HFF-Myc (cell line): Measurements from ENCODE around the gene KIF21A.
A peak's percentile ranks its signal among the peaks of the same experiment; 100 is the strongest.

Experiments
- DNase-seq: peaks from one replicate; pipeline ENCODE4 v3.0.0-alpha.2; 2011; ENCODE audit warnings: low read depth; ENCODE audit errors: extremely low read depth
- H3K4me3 ChIP-seq: replicated peaks from 2 replicates; pipeline ENCODE4 v1.5.1; 2011; ENCODE audit warnings: low read depth, mild to moderate bottlenecking, control low read depth, low read length
- TF ChIP-seq, protein P1 (sequence below): IDR thresholded peaks from 2 replicates; pipeline ENCODE4 v1.5.1; 2012; ENCODE audit warnings: mild to moderate bottlenecking, low read depth, low read length, control low read depth; ENCODE audit errors: missing control alignments

KIF21A gene

DNA sequence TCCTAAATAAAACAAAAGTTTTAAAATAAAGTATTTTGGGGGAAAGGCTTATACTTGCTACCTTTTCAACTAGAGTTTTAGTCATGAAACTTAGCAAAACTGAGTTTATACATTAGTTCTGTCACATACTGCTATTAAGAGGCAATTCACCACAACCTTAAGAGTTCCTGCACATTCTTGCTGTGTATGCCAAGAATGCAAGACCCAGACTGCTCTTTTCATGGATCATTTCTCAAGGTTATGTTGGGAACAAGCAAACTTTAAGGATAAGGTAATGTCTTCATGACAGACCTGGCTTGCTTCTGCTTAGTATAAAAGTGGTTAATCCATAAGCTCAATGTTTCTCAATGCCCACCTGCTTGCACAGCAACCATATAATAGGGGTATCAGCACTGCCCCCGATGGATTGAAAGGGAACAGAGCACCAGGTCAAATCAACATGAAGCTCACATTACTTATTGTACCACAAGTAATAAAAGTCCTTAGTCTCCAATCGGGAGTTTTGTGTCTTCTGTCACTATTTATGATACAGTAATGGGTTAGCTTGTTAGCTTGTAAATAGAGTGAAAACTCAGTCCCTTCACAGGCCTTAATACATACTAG, 67.6 kb downstream of the KIF21A start:
- TF ChIP-seq, protein P1, sequence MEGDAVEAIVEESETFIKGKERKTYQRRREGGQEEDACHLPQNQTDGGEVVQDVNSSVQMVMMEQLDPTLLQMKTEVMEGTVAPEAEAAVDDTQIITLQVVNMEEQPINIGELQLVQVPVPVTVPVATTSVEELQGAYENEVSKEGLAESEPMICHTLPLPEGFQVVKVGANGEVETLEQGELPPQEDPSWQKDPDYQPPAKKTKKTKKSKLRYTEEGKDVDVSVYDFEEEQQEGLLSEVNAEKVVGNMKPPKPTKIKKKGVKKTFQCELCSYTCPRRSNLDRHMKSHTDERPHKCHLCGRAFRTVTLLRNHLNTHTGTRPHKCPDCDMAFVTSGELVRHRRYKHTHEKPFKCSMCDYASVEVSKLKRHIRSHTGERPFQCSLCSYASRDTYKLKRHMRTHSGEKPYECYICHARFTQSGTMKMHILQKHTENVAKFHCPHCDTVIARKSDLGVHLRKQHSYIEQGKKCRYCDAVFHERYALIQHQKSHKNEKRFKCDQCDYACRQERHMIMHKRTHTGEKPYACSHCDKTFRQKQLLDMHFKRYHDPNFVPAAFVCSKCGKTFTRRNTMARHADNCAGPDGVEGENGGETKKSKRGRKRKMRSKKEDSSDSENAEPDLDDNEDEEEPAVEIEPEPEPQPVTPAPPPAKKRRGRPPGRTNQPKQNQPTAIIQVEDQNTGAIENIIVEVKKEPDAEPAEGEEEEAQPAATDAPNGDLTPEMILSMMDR = no peak
- DNase-seq = no peak
- H3K4me3 ChIP-seq = no peak overlapping the region

- TF ChIP-seq, protein P1 = no peak
- peak; percentile 7 for DNase-seq
- H3K4me3 ChIP-seq = no peak overlapping the region
Observed at GRCh38 chr12:39372929-39373328, 70.0 kb downstream of the KIF21A start.

GRCh38 chr12:39372204-39372925, 70.6 kb downstream of the KIF21A start:
- TF ChIP-seq, protein P1 = no peak
- no peak for DNase-seq
- no peak overlapping the region for H3K4me3 ChIP-seq

- DNase-seq = no peak
- no peak overlapping the region for H3K4me3 ChIP-seq
- TF ChIP-seq, protein P1 = no peak
Observed at GRCh38 chr12:39369756-39370155, 73.2 kb downstream of the KIF21A start.

- DNase-seq = no peak
- TF ChIP-seq, protein P1 = no peak
- no peak overlapping the region for H3K4me3 ChIP-seq
Observed at GRCh38 chr12:39368891-39369290, 74.0 kb downstream of the KIF21A start.

- TF ChIP-seq, protein P1 = no peak
- no peak overlapping the region for H3K4me3 ChIP-seq
- DNase-seq = no peak
Observed at GRCh38 chr12:39368096-39368495, 74.8 kb downstream of the KIF21A start.
